Dendritic cell treated with granulocyte-macrophage colony-stimulating factor and Interleukin-4, amounts not matched to agents 40 ng/mL and 50 ng/mL, for 4 days (primary cell): Measurements from ENCODE around the gene CA12.
"Not testable (repeated sequence)": the region's sequence is repeated elsewhere in the genome, so short reads cannot be mapped to it uniquely, and the experiment has no call there.

Experiments
- H3K27ac Mint-ChIP-seq: one replicate; pipeline ENCODE4 v1.8.0; 2022; ENCODE audit warnings: mild to moderate bottlenecking, mixed read lengths
- H3K27me3 Mint-ChIP-seq: one replicate; pipeline ENCODE4 v1.8.0; 2022; ENCODE audit warnings: mild to moderate bottlenecking, mixed read lengths
- H3K36me3 Mint-ChIP-seq: one replicate; pipeline ENCODE4 v1.8.0; 2022; ENCODE audit warnings: low read depth, mixed read lengths
- H3K4me1 Mint-ChIP-seq: one replicate; pipeline ENCODE4 v1.8.0; 2022; ENCODE audit warnings: low read depth, mixed read lengths
- H3K4me3 Mint-ChIP-seq: one replicate; pipeline ENCODE4 v1.8.0; 2022; ENCODE audit warnings: mild to moderate bottlenecking, moderate library complexity, mixed read lengths
- H3K9me3 Mint-ChIP-seq: one replicate; pipeline ENCODE4 v1.8.0; 2022; ENCODE audit warnings: mixed read lengths
- intact Hi-C: fragments of 100-400 bp; cut with micrococcal nuclease; formaldehyde crosslinking; loops from one replicate; pipeline ENCODE4 v1.15.0; 2022

CA12 gene

GRCh38 chr15:63337046-63337445 lies 44.6 kb downstream of the CA12 start:
- H3K4me1 Mint-ChIP-seq = no peaks in the 10 kb centered on the region
- H3K36me3 Mint-ChIP-seq = no peaks in the 10 kb centered on the region
- intact Hi-C loops = no loop called here
- H3K27ac Mint-ChIP-seq = no peak overlapping the region
- H3K4me3 Mint-ChIP-seq = no peak overlapping the region
- peaks cover 6% of the 10 kb centered on the region for H3K27me3 Mint-ChIP-seq
- no peaks in the 10 kb centered on the region for H3K9me3 Mint-ChIP-seq

DNA sequence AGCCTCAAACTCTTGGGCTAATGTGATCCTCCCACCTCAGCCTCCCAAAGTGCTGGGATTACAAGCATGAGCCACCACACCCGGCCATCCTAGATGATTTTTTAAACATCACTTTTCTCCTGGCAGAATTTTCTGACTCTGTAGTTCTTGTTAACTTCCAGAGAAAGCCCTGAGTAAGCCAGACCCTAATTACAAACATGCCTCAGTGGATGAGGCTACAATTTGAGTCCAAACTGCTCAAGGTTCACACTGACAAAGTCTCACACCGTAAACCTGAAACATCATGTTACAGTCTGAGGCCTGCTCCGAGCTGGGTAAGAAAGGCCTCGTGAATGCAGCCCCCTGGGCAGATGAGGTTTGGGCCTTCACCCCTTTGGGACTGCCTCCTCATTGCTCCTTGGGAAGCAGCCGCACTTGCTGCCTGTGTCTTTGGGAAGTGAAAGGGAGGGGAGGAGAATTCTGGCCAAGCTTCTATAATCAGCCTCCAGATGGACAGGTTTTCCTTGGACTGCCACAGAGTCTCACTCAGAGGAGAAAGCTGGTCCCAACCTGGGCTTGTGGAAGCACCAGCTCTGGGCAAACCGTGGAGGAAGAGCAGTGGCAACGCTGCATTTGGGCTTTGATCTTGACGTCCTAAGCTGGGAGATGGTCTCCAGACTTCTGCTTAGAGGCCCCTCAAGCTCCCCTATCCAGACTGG lies 46.0 kb downstream of the CA12 start:
- Mint-ChIP-seq H3K9me3 (no peaks in the 10 kb centered on the region), H3K36me3 (no peaks in the 10 kb centered on the region), H3K27ac (no peak overlapping the region), H3K27me3 (peaks cover 6% of the 10 kb centered on the region), H3K4me1 (no peaks in the 10 kb centered on the region), H3K4me3 (no peak overlapping the region)
- intact Hi-C loops = no loop called here

GRCh38 chr15:63334821-63335220 lies 46.8 kb downstream of the CA12 start:
- no peak overlapping the region for H3K4me3 Mint-ChIP-seq
- no peak overlapping the region for H3K27ac Mint-ChIP-seq
- no peaks in the 10 kb centered on the region for H3K4me1 Mint-ChIP-seq
- intact Hi-C loops = no loop called here
- no peaks in the 10 kb centered on the region for H3K9me3 Mint-ChIP-seq
- peaks cover 5% of the 10 kb centered on the region for H3K27me3 Mint-ChIP-seq
- H3K36me3 Mint-ChIP-seq = no peaks in the 10 kb centered on the region

GRCh38 chr15:63332367-63333124 lies 49.1 kb downstream of the CA12 start:
- Mint-ChIP-seq H3K9me3 (no peaks in the 10 kb centered on the region), H3K27me3 (peaks cover 4% of the 10 kb centered on the region), H3K27ac (no peak overlapping the region), H3K4me3 (no peak overlapping the region), H3K4me1 (no peaks in the 10 kb centered on the region), H3K36me3 (no peaks in the 10 kb centered on the region)
- intact Hi-C loops = no loop called here

DNA sequence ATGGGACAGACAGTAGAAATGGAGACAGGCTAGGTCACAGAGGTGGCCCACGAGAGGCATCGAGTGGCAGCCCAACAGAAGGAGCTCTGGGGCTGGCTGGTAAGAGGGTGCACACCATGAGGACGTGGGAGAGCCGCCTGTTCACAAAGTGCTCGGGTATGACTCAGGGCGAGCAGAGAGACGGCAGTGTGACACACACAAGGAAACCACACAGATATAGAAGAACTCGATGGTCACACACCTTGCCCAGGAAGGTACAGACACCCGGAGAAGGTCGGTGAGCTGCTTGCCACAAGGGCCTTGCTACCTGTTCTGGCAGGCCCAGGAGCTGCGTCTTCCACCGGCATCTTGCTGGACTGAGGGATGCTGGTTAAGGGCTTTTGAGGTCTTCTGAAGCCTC lies 50.2 kb downstream of the CA12 start:
- Mint-ChIP-seq H3K4me1 (no peaks in the 10 kb centered on the region), H3K27me3 (peaks cover 4% of the 10 kb centered on the region), H3K27ac (no peak overlapping the region), H3K4me3 (no peak overlapping the region), H3K36me3 (no peaks in the 10 kb centered on the region), H3K9me3 (no peaks in the 10 kb centered on the region)
- intact Hi-C loops = no loop called here

DNA sequence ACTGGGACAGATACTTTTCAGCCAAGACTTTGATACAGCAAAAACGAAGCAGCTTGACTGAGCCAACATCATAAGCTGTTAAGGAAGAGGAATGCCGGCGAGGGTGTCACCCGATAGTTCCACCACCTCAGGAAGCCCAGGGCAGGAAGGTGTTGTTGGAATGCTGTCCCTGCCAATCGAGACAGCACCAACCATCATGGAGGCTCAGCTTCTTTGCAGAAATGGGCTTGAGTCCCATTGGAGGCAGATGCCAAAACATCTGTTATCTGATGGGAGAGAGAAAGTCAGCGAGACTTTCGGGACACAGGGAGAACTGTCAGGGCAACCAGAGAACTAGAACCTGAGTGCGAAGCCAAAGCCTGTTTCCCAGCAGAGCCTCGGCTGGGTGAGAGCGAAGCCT lies 50.7 kb downstream of the CA12 start:
- Mint-ChIP-seq H3K27me3 (peaks cover 4% of the 10 kb centered on the region), H3K4me1 (no peaks in the 10 kb centered on the region), H3K27ac (no peak overlapping the region), H3K9me3 (no peaks in the 10 kb centered on the region), H3K4me3 (no peak overlapping the region), H3K36me3 (no peaks in the 10 kb centered on the region)
- intact Hi-C loops = no loop called here

GRCh38 chr15:63329567-63330350 lies 51.9 kb downstream of the CA12 start:
- no peaks in the 10 kb centered on the region for H3K36me3 Mint-ChIP-seq
- H3K27ac Mint-ChIP-seq = no peak overlapping the region
- no peak overlapping the region for H3K4me3 Mint-ChIP-seq
- intact Hi-C loops = no loop called here
- peaks cover 4% of the 10 kb centered on the region for H3K27me3 Mint-ChIP-seq
- H3K9me3 Mint-ChIP-seq = no peaks in the 10 kb centered on the region
- H3K4me1 Mint-ChIP-seq = no peaks in the 10 kb centered on the region

DNA sequence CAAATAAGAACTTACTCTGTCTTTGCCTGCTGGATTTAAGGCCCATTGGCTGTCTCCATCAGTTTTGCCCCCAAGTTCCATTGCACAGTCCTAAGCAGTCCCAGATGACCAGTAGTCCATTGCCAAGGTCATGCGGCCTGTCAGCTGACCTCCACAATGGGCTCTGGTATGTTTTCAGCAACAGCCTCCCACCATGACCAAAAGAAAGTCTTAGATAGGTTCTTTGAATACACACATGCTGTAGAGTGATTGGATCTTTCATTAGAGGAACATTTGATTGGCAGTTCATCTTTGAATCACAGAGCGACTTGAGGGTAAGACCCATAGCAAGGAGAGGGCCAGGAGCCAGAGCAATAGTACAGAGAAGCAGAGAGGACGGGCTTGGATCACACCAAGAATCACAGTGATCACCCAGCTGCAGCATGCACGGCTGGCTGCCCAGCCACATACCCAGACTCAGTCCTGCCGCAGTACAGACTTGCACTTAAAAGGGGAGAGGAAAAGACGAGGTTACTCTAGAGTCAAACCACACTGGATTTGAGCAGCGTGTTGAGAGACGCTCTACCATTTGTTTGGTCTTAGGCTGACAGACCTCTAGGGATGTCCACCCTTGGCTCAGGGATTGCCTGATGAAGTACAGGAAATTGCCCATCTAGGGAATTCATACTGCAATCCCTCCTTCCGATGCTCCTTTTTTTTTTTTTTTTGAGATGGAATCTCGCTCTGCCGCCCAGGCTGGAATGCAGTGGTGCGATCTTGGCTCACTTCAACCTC lies 53.8 kb downstream of the CA12 start:
- intact Hi-C loops = no loop called here

GRCh38 chr15:63324770-63325169 lies 56.9 kb downstream of the CA12 start:
- intact Hi-C loops = no loop called here
- no peak overlapping the region for H3K27ac Mint-ChIP-seq
- H3K4me1 Mint-ChIP-seq = no peaks in the 10 kb centered on the region
- H3K36me3 Mint-ChIP-seq = no peaks in the 10 kb centered on the region
- H3K27me3 Mint-ChIP-seq = peaks cover 2% of the 10 kb centered on the region
- no peak overlapping the region for H3K4me3 Mint-ChIP-seq
- H3K9me3 Mint-ChIP-seq = no peaks in the 10 kb centered on the region

More for the DNA sequence above, 53.8 kb downstream of the CA12 start:
- H3K27ac Mint-ChIP-seq = no peak overlapping the region
- no peaks in the 10 kb centered on the region for H3K4me1 Mint-ChIP-seq
- no peak overlapping the region for H3K4me3 Mint-ChIP-seq
- peaks cover 2% of the 10 kb centered on the region for H3K27me3 Mint-ChIP-seq
- H3K9me3 Mint-ChIP-seq = no peaks in the 10 kb centered on the region
- H3K36me3 Mint-ChIP-seq = no peaks in the 10 kb centered on the region

DNA sequence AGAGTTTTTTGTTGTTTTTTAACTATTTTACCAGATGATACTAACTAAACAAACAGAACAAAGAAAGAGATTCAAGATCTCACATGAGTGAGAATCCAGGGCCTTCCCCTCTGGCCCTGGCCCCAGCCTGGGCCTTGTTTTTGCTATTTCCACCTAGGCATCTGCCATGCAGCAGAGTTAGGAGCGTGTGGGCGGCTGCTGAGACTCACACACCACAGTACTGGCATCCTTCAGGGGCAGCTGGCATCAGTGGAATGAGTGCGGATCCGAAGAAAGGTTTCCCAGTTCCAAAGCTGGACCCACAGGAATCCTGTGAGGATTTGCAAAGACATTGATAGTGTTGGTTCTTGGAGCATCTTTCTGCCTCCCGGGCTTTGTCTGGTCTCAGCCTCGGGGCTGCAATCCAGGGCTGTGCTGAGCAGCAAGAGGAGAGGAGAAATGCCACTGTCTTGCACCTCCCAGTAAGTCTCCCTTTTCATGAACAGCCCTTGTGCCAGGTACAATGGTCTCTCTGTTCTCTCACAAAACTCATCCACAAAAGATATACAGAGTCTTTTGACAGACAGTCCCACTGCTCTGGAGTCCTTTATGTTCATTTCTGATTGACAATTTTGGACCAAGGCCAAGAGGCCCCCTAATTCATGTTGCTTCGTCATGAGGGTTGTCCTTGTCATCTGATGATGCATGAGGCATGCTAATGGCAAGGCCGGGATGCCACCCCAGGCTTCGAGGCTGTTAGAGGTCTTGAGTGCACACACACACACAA lies 57.7 kb downstream of the CA12 start:
- Mint-ChIP-seq H3K27me3 (peaks cover 2% of the 10 kb centered on the region), H3K36me3 (no peaks in the 10 kb centered on the region), H3K9me3 (no peaks in the 10 kb centered on the region), H3K4me3 (no peak overlapping the region), H3K4me1 (no peaks in the 10 kb centered on the region), H3K27ac (no peak overlapping the region)
- intact Hi-C loops = no loop called here

- Mint-ChIP-seq H3K27me3 (peaks cover under 1% of the 10 kb centered on the region), H3K27ac (no peak overlapping the region), H3K4me1 (no peaks in the 10 kb centered on the region), H3K4me3 (no peak overlapping the region), H3K36me3 (no peaks in the 10 kb centered on the region), H3K9me3 (no peaks in the 10 kb centered on the region)
- intact Hi-C loops = no loop called here
Observed at GRCh38 chr15:63322541-63322940, 59.1 kb downstream of the CA12 start.

- peaks cover 4% of the 10 kb centered on the region for H3K4me1 Mint-ChIP-seq
- no peaks in the 10 kb centered on the region for H3K36me3 Mint-ChIP-seq
- H3K27ac Mint-ChIP-seq = no peak overlapping the region
- no peak overlapping the region for H3K4me3 Mint-ChIP-seq
- no peaks in the 10 kb centered on the region for H3K9me3 Mint-ChIP-seq
- intact Hi-C loops = no loop called here
- H3K27me3 Mint-ChIP-seq = peaks cover 3% of the 10 kb centered on the region
Observed at GRCh38 chr15:63321462-63321861, 60.2 kb downstream of the CA12 start.

- H3K9me3 Mint-ChIP-seq, H3K4me3 Mint-ChIP-seq, H3K27ac Mint-ChIP-seq, H3K36me3 Mint-ChIP-seq, H3K27me3 Mint-ChIP-seq, H3K4me1 Mint-ChIP-seq, intact Hi-C loops: not testable (repeated sequence)
Observed at GRCh38 chr15:63320981-63321380, 60.7 kb downstream of the CA12 start.
